MM.1S (cell line): ENCODE measurements around the gene PARP4.
"Not testable (repeated sequence)": the region's sequence is repeated elsewhere in the genome, so short reads cannot be mapped to it uniquely, and the experiment has no call there.

Experiments used
- DNase-seq: peaks from one replicate; pipeline ENCODE4 v3.0.0-alpha.2; 2015
- H2AFZ ChIP-seq: fragments of 300-600 bp; sonication (generic); 2 replicates; pipeline ENCODE4 v1.6.0; 2016; ENCODE audit warnings: antibody characterized with exemption, low read length
- H3F3A ChIP-seq: fragments of 300-600 bp; sonication (generic); 2 replicates; pipeline ENCODE4 v1.6.1; 2016; ENCODE audit warnings: mild to moderate bottlenecking, antibody characterized with exemption, low read length, moderate library complexity, mixed read lengths; ENCODE audit not compliant: insufficient read depth
- H3K27ac ChIP-seq: fragments of 300-600 bp; sonication (generic); 2 replicates; pipeline ENCODE4 v1.5.1; 2016; ENCODE audit warnings: mild to moderate bottlenecking, low read length
- H3K27me3 ChIP-seq: fragments of 300-600 bp; sonication (generic); replicated peaks from 2 replicates; pipeline ENCODE4 v1.6.0; 2016; ENCODE audit warnings: low read length; ENCODE audit not compliant: insufficient read depth
- H3K36me3 ChIP-seq: fragments of 300-600 bp; sonication (generic); replicated peaks from 2 replicates; pipeline ENCODE4 v1.6.1; 2016; ENCODE audit warnings: mild to moderate bottlenecking, low read length, mixed read lengths; ENCODE audit not compliant: insufficient read depth
- H3K4me1 ChIP-seq: fragments of 300-600 bp; sonication (generic); 2 replicates; pipeline ENCODE4 v1.6.1; 2016; ENCODE audit warnings: low read length, mixed read lengths
- H3K4me2 ChIP-seq: fragments of 300-600 bp; sonication (generic); 2 replicates; pipeline ENCODE4 v1.6.0; 2016; ENCODE audit warnings: low read depth, low read length
- H3K4me3 ChIP-seq: fragments of 300-600 bp; sonication (generic); 2 replicates; pipeline ENCODE4 v1.5.1; 2016; ENCODE audit warnings: low read length, mixed read lengths
- H3K79me2 ChIP-seq: fragments of 300-600 bp; sonication (generic); 2 replicates; pipeline ENCODE4 v1.6.1; 2016; ENCODE audit warnings: mixed run types, low read length, mixed read lengths
- H3K9ac ChIP-seq: fragments of 300-600 bp; sonication (generic); 2 replicates; pipeline ENCODE4 v1.6.1; 2016; ENCODE audit warnings: low read length, mixed read lengths
- H3K9me2 ChIP-seq: fragments of 300-600 bp; sonication (generic); replicated peaks from 2 replicates; pipeline ENCODE4 v1.6.1; 2016; ENCODE audit warnings: mild to moderate bottlenecking, low read length, mixed read lengths; ENCODE audit not compliant: insufficient read depth
- H3K9me3 ChIP-seq: fragments of 300-600 bp; sonication (generic); replicated peaks from 2 replicates; pipeline ENCODE4 v1.6.1; 2016; ENCODE audit warnings: mild to moderate bottlenecking, low read length, mixed read lengths; ENCODE audit not compliant: insufficient read depth
- H4K20me1 ChIP-seq: fragments of 300-600 bp; sonication (generic); 2 replicates; pipeline ENCODE4 v1.6.1; 2016; ENCODE audit warnings: mild to moderate bottlenecking, low read length, moderate library complexity, mixed read lengths; ENCODE audit not compliant: insufficient read depth
- EZH2 ChIP-seq: fragments of 300-600 bp; sonication (generic); optimal IDR thresholded peaks from 2 replicates; pipeline ENCODE3; 2017; ENCODE audit warnings: low read depth, mild to moderate bottlenecking, antibody characterized with exemption, low read length, mixed read lengths
- EZH2phosphoT487 ChIP-seq: fragments of 300-600 bp; sonication (generic); IDR thresholded peaks from 2 replicates; pipeline ENCODE4 v1.6.1; 2018; ENCODE audit warnings: antibody characterized with exemption, low read length
- TF ChIP-seq, protein P1 (sequence below): fragments of 300-600 bp; sonication (generic); IDR thresholded peaks from 2 replicates; pipeline ENCODE4 v1.5.1; 2016; ENCODE audit warnings: antibody characterized with exemption, low read length, mixed read lengths

PARP4 gene

DNA sequence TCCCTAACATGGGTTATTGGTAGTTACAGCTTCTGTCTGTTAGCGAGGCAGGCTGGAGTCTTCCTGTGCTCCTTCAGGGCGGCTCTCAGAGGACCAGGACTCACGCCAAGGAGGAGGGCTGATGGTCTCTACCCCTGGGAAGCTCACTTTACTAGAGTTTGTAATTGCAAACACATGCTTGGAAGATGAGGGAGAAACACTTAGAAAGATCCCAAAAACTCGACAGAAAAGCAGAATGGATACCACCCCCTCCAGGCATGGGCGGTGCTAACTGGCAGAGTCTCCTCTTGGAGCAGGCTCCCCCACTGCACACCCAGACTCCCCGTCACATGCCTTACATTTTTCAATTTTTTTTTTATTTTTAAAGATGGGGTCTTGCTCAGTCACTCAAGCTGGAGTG, 62.0 kb downstream of the PARP4 start:
- Histone ChIP-seq H4K20me1 (no peaks in the 10 kb centered on the region), H3K9me3 (no peaks in the 10 kb centered on the region), H3K4me1 (no peaks in the 10 kb centered on the region), H3K36me3 (no peaks in the 10 kb centered on the region), H3K79me2 (no peaks in the 10 kb centered on the region), H3K4me3 (no peak overlapping the region), H3K27me3 (no peaks in the 10 kb centered on the region), H3K27ac (no peak overlapping the region), H3K9me2 (no peaks in the 10 kb centered on the region), H2AFZ (no peak overlapping the region), H3K4me2 (no peak overlapping the region), H3F3A (no peaks in the 10 kb centered on the region), H3K9ac (no peak overlapping the region)
- DNase-seq = no peak
- TF ChIP-seq EZH2 (no peak), EZH2phosphoT487 (no peak)
- TF ChIP-seq, protein P1, sequence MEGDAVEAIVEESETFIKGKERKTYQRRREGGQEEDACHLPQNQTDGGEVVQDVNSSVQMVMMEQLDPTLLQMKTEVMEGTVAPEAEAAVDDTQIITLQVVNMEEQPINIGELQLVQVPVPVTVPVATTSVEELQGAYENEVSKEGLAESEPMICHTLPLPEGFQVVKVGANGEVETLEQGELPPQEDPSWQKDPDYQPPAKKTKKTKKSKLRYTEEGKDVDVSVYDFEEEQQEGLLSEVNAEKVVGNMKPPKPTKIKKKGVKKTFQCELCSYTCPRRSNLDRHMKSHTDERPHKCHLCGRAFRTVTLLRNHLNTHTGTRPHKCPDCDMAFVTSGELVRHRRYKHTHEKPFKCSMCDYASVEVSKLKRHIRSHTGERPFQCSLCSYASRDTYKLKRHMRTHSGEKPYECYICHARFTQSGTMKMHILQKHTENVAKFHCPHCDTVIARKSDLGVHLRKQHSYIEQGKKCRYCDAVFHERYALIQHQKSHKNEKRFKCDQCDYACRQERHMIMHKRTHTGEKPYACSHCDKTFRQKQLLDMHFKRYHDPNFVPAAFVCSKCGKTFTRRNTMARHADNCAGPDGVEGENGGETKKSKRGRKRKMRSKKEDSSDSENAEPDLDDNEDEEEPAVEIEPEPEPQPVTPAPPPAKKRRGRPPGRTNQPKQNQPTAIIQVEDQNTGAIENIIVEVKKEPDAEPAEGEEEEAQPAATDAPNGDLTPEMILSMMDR = no peak

DNA sequence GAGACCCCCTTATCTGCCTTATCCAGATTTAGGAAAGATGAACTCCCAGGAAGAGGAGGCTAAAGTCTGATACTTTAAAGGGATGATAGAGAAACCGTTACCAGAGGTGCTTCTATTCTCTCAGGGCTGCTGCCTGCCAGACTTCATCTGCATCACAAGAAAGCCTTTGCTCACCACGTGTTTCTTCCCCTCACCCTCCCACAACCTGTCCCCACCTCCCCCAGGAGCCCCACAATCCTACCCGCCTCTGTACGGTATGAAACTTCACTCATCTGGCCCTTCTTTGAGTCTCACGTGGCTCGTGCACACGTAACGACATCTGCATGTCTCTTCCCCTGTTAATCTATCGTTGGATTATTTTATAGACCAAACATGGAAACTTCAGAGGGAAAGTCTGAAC, 67.7 kb downstream of the PARP4 start:
- not testable (repeated sequence) for H3K4me2 ChIP-seq, H3K4me1 ChIP-seq, H3K9me2 ChIP-seq, H3K27ac ChIP-seq, H3K36me3 ChIP-seq, H4K20me1 ChIP-seq, H3K79me2 ChIP-seq, H2AFZ ChIP-seq, H3K9ac ChIP-seq, H3K27me3 ChIP-seq, DNase-seq, H3K9me3 ChIP-seq, H3F3A ChIP-seq, H3K4me3 ChIP-seq

DNA sequence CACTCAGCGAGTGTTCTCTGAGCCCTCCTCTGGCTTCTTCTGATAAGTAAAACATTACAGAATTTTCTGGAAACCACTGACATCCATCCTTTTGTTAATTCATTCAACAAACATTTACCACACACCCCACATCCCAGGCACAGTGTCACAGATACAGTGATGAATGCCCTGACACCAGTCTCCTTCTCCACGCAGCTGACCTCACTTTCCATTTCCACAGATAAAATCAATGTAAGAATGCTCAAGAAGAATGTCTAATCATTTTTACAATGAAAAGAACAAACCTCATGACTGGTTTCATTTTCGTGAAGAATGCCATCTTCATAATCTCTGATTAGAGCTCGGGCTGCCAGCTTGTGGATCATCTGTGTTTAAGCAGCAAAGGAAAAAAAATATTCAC, 69.2 kb downstream of the PARP4 start:
- Histone ChIP-seq H3K9me2 (no peaks in the 10 kb centered on the region), H3K36me3 (no peaks in the 10 kb centered on the region)

DNA sequence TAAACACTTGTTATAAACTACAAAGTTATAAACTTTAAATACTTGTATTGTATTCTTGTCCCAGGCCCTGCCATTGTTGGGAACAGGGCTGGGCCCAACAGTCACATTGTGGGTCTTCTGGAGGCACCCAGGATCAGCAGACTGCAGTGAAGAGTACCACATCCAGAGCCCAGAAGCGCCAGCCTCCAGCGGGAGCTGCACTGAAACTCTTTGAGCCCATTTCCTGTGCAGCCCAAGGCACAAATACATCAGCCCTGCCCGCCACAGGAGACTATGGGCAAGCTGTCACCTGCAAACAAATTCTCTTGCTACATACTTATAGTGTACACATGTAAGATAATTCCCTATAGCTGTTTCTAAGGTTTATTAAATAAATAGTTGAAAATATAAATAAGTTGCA, 86.5 kb downstream of the PARP4 start:
- not testable (repeated sequence) for H3K9ac ChIP-seq, H3K4me1 ChIP-seq, H2AFZ ChIP-seq, H3K9me3 ChIP-seq, H3K27me3 ChIP-seq, H3F3A ChIP-seq, H3K4me3 ChIP-seq, H4K20me1 ChIP-seq, H3K27ac ChIP-seq, H3K4me2 ChIP-seq, DNase-seq, H3K79me2 ChIP-seq, H3K36me3 ChIP-seq, H3K9me2 ChIP-seq

More for the DNA sequence above, 69.2 kb downstream of the PARP4 start:
- Histone ChIP-seq H3K4me1 (no peaks in the 10 kb centered on the region), H3F3A (no peaks in the 10 kb centered on the region), H4K20me1 (no peaks in the 10 kb centered on the region), H3K9me3 (no peaks in the 10 kb centered on the region), H3K27ac (no peak overlapping the region), H3K4me2 (no peak overlapping the region), H3K9ac (no peak overlapping the region), H3K79me2 (no peaks in the 10 kb centered on the region), H3K4me3 (no peak overlapping the region), H3K27me3 (no peaks in the 10 kb centered on the region), H2AFZ (no peak overlapping the region)
- no peak for DNase-seq
- TF ChIP-seq EZH2 (no peak), EZH2phosphoT487 (no peak)
- TF ChIP-seq, protein P1 = no peak

DNA sequence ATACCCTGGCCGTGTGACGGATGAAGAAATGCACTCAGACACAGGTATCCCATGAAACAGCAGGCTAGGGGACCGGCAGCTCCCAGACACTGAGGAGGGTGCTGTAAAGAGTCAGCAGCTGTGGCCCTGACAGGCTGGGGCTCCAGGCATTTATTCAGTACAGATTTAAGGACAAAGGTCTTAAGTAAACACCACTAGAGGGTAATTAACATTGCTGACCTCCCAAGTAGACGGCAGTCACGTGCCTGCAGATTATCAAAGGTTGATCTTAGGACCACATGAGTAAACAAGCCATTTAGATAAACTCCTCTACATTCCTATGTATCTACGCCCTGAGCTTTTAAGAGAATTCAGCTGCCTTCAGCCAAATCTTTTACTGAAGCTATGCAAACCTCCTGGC, 92.9 kb downstream of the PARP4 start:
- not testable (repeated sequence) for DNase-seq, H4K20me1 ChIP-seq, H3K36me3 ChIP-seq, H3K9ac ChIP-seq, H3K4me2 ChIP-seq, H3K79me2 ChIP-seq, H3K9me2 ChIP-seq, H2AFZ ChIP-seq, H3K4me3 ChIP-seq, H3K9me3 ChIP-seq, H3K4me1 ChIP-seq, H3K27me3 ChIP-seq, H3K27ac ChIP-seq, H3F3A ChIP-seq
